Testis (tissue), 2 donors: ENCODE data around the gene SIVA1.

Experiments used
- CTCF ChIP-seq, 3 experiments: fragments of 450-650 bp in 2 of 3; fragments of 200-600 bp in 1 of 3; sonication (generic) in 1 of 3; IDR thresholded peaks; one replicate each; pipeline ENCODE4 v1.5.1; 2016 to 2019; ENCODE audit warnings: antibody characterized with exemption in 3 of 3, mild to moderate bottlenecking in 2 of 3, moderate library complexity in 1 of 3
- POLR2A ChIP-seq: fragments of 450-650 bp; IDR thresholded peaks from one replicate; pipeline ENCODE4 v1.6.1; 2017; ENCODE audit warnings: antibody characterized with exemption, mild to moderate bottlenecking, moderate library complexity

DNA sequence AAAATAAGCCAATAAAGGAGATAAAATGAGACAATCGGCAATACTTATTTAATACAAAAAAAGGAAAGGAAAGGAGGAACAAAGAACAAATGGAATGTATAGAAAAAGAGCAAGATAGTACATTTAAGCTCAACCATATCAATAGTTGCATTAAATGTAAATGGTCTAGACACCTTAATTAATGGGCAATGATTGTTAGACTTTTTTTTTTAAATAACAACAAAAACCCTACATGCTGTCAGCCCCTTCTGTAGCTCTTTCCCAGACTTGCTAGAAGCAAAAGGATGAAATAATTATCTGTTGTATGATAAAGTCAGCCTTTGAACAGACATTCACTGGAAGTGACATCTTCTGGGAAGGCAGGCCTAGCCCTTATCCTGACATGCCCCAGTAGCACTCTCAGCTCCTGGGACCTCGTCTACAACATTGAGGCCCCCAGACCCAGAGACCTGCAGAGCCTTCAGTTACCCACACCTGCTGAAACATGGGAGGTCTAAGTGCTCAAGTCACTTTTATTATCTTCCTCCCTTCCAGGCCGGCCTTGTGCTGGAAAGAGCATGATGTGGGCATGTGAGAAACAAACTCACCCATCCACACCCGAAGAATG, 13.4 kb downstream of the SIVA1 start:
- TF ChIP-seq CTCF (IDR thresholded peaks at IDR 0.05) = no peak
- no peak for TF ChIP-seq POLR2A
